SK-N-SH (cell line): ENCODE data around the gene ACAP3.

Experiments used
- CHD2 ChIP-seq: fragments of 150-350 bp; IDR thresholded peaks from 2 replicates; pipeline ENCODE4 v1.6.1; 2018; ENCODE audit warnings: low read length; ENCODE audit not compliant: partially characterized antibody
- EZH2phosphoT487 ChIP-seq: fragments of 200-600 bp; sonication (generic); IDR thresholded peaks from 2 replicates; pipeline ENCODE4 v1.6.1; 2017; ENCODE audit warnings: low read depth, mixed run types, mild to moderate bottlenecking, antibody characterized with exemption, moderate library complexity, borderline replicate concordance
- MAX ChIP-seq: IDR thresholded peaks from 2 replicates; pipeline ENCODE4 v1.4.0; 2012; ENCODE audit warnings: low read depth
- POLR2AphosphoS5 ChIP-seq: IDR thresholded peaks from 2 replicates; pipeline ENCODE4 v1.6.1; 2012; ENCODE audit warnings: low read depth, low read length
- REST ChIP-seq: IDR thresholded peaks from 2 replicates; pipeline ENCODE4 v1.6.1; 2012; ENCODE audit warnings: mild to moderate bottlenecking, low read depth, low read length, moderate library complexity
- RFX5 ChIP-seq: IDR thresholded peaks from 2 replicates; pipeline ENCODE4 v1.6.1; 2012; ENCODE audit warnings: mild to moderate bottlenecking, improper control_type of control experiment, low read length
- TEAD4 ChIP-seq: IDR thresholded peaks from 2 replicates; pipeline ENCODE4 v1.4.0; 2012; ENCODE audit warnings: mild to moderate bottlenecking, borderline replicate concordance; ENCODE audit not compliant: insufficient read depth
- TF ChIP-seq, protein P1 (sequence below): fragments of 200-600 bp; sonication (generic); IDR thresholded peaks from 2 replicates; pipeline ENCODE4 v1.6.1; 2017; ENCODE audit warnings: antibody characterized with exemption, mild to moderate bottlenecking, moderate library complexity

GRCh38 chr1:1242461-1243265, 65.1 kb downstream of the ACAP3 start:
- TF ChIP-seq, protein P1, sequence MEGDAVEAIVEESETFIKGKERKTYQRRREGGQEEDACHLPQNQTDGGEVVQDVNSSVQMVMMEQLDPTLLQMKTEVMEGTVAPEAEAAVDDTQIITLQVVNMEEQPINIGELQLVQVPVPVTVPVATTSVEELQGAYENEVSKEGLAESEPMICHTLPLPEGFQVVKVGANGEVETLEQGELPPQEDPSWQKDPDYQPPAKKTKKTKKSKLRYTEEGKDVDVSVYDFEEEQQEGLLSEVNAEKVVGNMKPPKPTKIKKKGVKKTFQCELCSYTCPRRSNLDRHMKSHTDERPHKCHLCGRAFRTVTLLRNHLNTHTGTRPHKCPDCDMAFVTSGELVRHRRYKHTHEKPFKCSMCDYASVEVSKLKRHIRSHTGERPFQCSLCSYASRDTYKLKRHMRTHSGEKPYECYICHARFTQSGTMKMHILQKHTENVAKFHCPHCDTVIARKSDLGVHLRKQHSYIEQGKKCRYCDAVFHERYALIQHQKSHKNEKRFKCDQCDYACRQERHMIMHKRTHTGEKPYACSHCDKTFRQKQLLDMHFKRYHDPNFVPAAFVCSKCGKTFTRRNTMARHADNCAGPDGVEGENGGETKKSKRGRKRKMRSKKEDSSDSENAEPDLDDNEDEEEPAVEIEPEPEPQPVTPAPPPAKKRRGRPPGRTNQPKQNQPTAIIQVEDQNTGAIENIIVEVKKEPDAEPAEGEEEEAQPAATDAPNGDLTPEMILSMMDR, result no peak
- no peak for TF ChIP-seq CHD2
- no peak for TF ChIP-seq POLR2AphosphoS5
- no peak for TF ChIP-seq REST
- TF ChIP-seq RFX5, result no peak
- no peak for TF ChIP-seq TEAD4
- no peak for TF ChIP-seq MAX
- no peak for TF ChIP-seq EZH2phosphoT487
